Measurements from ENCODE around the gene CRY1.
"Not testable (repeated sequence)": the region's sequence is repeated elsewhere in the genome, so short reads cannot be mapped to it uniquely, and the experiment has no call there.

Gene CRY1

DNA sequence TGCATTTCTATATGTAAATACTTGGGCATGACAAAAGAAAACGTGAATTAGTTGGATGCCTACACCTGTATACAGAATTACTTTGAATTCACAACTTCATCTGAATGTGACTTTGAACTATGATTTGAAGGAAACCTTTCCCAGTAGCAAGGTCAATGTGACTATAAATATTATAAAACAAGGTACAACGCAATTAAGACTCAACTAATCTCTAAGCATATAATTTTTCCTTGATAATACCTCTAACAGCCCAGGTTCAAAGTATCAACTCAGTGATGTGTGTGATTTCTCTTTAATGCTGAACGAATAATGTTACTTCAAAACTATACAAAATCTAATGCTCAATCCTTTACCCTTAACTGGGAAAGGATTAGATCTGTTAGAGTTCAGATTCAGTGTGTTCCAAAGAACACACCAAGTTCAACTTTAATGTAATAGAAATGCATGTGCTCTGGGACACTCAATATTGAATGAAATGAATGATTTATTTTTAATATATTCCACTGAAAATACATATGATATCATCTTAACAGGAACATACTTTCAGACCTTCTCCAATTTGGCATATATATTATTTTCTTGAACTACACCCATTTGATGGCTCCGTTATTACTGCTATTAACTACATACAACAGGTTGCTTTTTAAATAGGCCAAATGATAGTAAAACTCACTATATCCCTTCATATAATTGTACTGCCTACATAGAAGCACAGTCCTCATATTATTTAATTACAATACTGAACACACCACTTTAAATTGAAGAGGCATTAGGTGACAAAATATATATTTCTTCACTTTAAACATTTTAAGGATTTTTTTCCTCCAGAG, 66.3 kb downstream of the CRY1 start:
- TF ChIP-seq CTCF (IDR thresholded peaks at IDR 0.05; ENCODE audit: insufficient read depth, missing control alignments) = no peak

GRCh38 chr12:107026356-107026755, 67.0 kb downstream of the CRY1 start:
- FAIRE-seq; DNase-seq (ENCODE audit: insufficient read length, low spot score): not testable (repeated sequence)

More for the DNA sequence above, 66.3 kb downstream of the CRY1 start:
- peak; percentile 46 for FAIRE-seq
- no peak for DNase-seq (ENCODE audit: insufficient read length, low spot score)

- no peak for DNase-seq (ENCODE audit: insufficient read length, low spot score)
- no peak for FAIRE-seq
- no peak for TF ChIP-seq CTCF (IDR thresholded peaks at IDR 0.05; ENCODE audit: insufficient read depth, missing control alignments)
Observed at GRCh38 chr12:107025671-107026070, 67.7 kb downstream of the CRY1 start.

DNA sequence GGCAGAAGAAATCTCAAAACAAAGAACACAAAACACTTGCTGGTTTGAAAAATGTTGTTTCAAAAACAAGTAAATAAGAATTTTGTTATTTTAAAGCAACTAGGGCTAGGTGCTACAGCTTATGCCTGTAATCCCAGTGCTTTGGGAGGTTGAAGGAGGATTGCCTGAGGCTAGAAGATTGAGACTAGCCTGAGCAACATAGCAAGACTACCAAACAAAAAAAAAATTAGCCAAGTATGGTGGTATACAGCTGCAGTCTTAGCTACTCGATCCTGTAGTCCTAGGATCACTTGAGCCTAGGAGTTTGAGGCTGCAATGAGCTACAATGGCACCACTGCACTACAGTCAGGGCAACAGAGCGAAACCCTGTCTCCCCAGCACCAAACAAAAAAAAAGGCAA, 73.8 kb downstream of the CRY1 start:
- no peak for DNase-seq (ENCODE audit: insufficient read length, low spot score)
- TF ChIP-seq CTCF (IDR thresholded peaks at IDR 0.05; ENCODE audit: insufficient read depth, missing control alignments) = no peak
- no peak for FAIRE-seq

DNA sequence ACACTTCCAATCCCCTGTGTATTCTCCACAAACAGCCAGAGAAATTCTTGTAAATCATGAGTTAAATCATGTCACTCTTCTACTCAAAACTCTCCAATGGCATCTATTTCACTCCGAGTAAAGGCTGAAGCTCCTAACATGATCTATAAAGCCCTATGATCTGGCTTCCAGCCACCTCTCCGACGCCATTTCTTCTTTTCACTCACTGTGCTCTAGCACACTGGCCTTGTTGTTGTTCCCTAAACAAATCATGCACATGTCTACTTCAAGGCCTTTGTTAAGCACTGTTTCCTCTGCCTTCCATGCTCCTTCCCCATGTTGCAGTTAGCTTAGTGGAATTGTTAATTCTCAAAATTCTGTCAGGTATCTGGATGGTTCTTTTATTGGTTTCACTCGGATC, 76.3 kb downstream of the CRY1 start:
- FAIRE-seq = no peak

DNA sequence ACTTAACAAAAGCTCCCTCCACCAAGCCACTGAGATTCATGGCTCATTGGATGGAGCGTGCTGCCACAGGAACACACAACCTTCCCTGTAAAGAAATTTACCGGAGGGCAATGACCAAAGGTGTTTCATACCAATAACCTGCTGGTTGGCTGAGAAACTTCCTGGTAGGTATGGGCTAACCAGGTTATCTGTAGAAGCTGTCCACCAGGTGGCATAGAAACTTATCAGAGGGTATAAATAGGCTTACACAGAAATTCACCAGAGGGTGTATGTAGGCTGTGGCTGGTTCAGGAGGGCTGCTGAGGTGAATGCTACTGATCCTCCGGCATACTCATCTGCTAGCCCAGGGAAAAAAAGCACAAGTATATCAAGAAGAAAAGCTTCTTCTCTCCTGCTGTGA, 79.3 kb downstream of the CRY1 start:
- no peak for FAIRE-seq
- DNase-seq (ENCODE audit: insufficient read length, low spot score) = no peak
- TF ChIP-seq CTCF (IDR thresholded peaks at IDR 0.05; ENCODE audit: insufficient read depth, missing control alignments) = peak; percentile 0

More for the DNA sequence above, 76.3 kb downstream of the CRY1 start:
- DNase-seq (ENCODE audit: insufficient read length, low spot score) = no peak
- no peak for TF ChIP-seq CTCF (IDR thresholded peaks at IDR 0.05; ENCODE audit: insufficient read depth, missing control alignments)

- FAIRE-seq = no peak
- no peak for DNase-seq (ENCODE audit: insufficient read length, low spot score)
- no peak for TF ChIP-seq CTCF (IDR thresholded peaks at IDR 0.05; ENCODE audit: insufficient read depth, missing control alignments)
Observed at GRCh38 chr12:107012736-107013425, 80.5 kb downstream of the CRY1 start.

Data from D721Med (cell line).